Lower leg skin (tissue), 4 donors: Measurements from ENCODE around the gene FLT3. TPM values are rescaled to one million over a fixed set of nuclear protein-coding genes. Genes with fewer than 3 reads are reported as not detected.
A peak's percentile ranks its signal among the peaks of the same experiment; 100 is the strongest.

Experiments
- DNase-seq, 2 donors: peaks; one replicate each; pipeline ENCODE4 v3.0.0-alpha.2; 2019; ENCODE audit warnings: low spot score in 2 of 2
- H3K4me3 ChIP-seq: fragments of 200-600 bp; sonication (generic); 2 replicates; pipeline ENCODE4 v1.5.1; 2017; ENCODE audit warnings: mild to moderate bottlenecking, low read depth; ENCODE audit not compliant: poor library complexity, severe bottlenecking
- CTCF ChIP-seq, 3 donors: fragments of 450-650 bp; IDR thresholded peaks; one replicate each; pipeline ENCODE4 v1.5.1; 2016; ENCODE audit warnings: antibody characterized with exemption in 3 of 3, mild to moderate bottlenecking in 3 of 3, moderate library complexity in 2 of 3
- POLR2A ChIP-seq, 2 donors: fragments of 450-650 bp; IDR thresholded peaks; one replicate each; pipeline ENCODE4 v1.6.1; 2016 to 2017; ENCODE audit warnings: antibody characterized with exemption in 2 of 2, mild to moderate bottlenecking in 1 of 2, moderate library complexity in 1 of 2
- WGBS, 2 donors: methylation state at CpG; one replicate each; pipeline ENCODE4 v1.1.5; 2018; 5-methylcytosine and 5-hydroxymethylcytosine counted together
- intact Hi-C: fragments of 100-400 bp; cut with DNase I; formaldehyde crosslinking; loops from one replicate; pipeline ENCODE4 v1.15.0; 2023; ENCODE audit warnings: low total_unique reads
- total RNA-seq, 4 donors: library from RNA; depleted of rRNA; stranded (reverse); fragments of >200 nt; gene quantifications; one replicate each; pipeline ENCODE4 v1.1.0, GENCODE V29; 2016

Gene FLT3
- total RNA-seq, 4 donors from 2014 or later: 0.72 to 1.3 (median 0.89) TPM

- intact Hi-C loops: no loop called here
Observed at GRCh38 chr13:27991881-27992280, 108.5 kb downstream of the FLT3 start.

GRCh38 chr13:27988520-27988919 lies 111.9 kb downstream of the FLT3 start, which contains the start of gene URAD:
Gene URAD (minus strand): TSS chr13:27988693. CDS start chr13:27988637, 56 bp downstream.
- 72 to 81% methylated on average over 11 of the region's 11 CpGs for WGBS, 2 donors
- H3K4me3 ChIP-seq: no peak within 1 kb of the TSS
- intact Hi-C loops: loop anchor here (5.0 kb wide), 1 partner anchor 626 kb away; no protein-coding TSS in a partner anchor
- DNase-seq: peak in 1 of 2 donors; percentile 49
- no peak for TF ChIP-seq CTCF (IDR thresholded peaks at IDR 0.05)
- TF ChIP-seq POLR2A (IDR thresholded peaks at IDR 0.05): no peak

More at GRCh38 chr13:27991881-27992280, 108.5 kb downstream of the FLT3 start:
- 44 to 45% methylated on average over 6 of the region's 6 CpGs for WGBS, 2 donors
- TF ChIP-seq POLR2A (IDR thresholded peaks at IDR 0.05) (no peak), CTCF (IDR thresholded peaks at IDR 0.05) (no peak)
- no peak overlapping the region for H3K4me3 ChIP-seq
- no peak for DNase-seq

- TF ChIP-seq POLR2A (IDR thresholded peaks at IDR 0.05) (no peak), CTCF (IDR thresholded peaks at IDR 0.05) (no peak)
- 92 to 98% methylated on average over 1 of the region's 1 CpG for WGBS, 2 donors
- H3K4me3 ChIP-seq: no peak overlapping the region
- no peak for DNase-seq
- intact Hi-C loops: loop anchor here (5.0 kb wide), 1 partner anchor 623 kb away; no protein-coding TSS in a partner anchor
Observed at GRCh38 chr13:27985600-27985999, 114.8 kb downstream of the FLT3 start.

- 51 to 63% methylated on average over 2 of the region's 2 CpGs for WGBS, 2 donors
- no peak overlapping the region for H3K4me3 ChIP-seq
- intact Hi-C loops: no loop called here
- TF ChIP-seq POLR2A (IDR thresholded peaks at IDR 0.05): no peak
- TF ChIP-seq CTCF (IDR thresholded peaks at IDR 0.05): no peak
- no peak for DNase-seq
Observed at GRCh38 chr13:27982361-27982760, 118.0 kb downstream of the FLT3 start.

GRCh38 chr13:27981006-27981708 lies 119.2 kb downstream of the FLT3 start:
- H3K4me3 ChIP-seq: no peak overlapping the region
- intact Hi-C loops: no loop called here
- WGBS, 2 donors: 19 to 27% methylated on average over 11 of the region's 11 CpGs
- DNase-seq: peak in 1 of 2 donors; percentile 70
- TF ChIP-seq CTCF (IDR thresholded peaks at IDR 0.05) (no peak), POLR2A (IDR thresholded peaks at IDR 0.05) (no peak)
